Prostate gland (tissue), 2 donors: Measurements from ENCODE around the gene TCF7. TPM values are rescaled to one million over a fixed set of nuclear protein-coding genes. Genes with fewer than 3 reads are reported as not detected.

Experiments used
- DNase-seq: peaks from one replicate; pipeline ENCODE4 v3.0.0-alpha.2; 2019; ENCODE audit warnings: low spot score
- H3K27ac ChIP-seq, 2 donors: fragments of 200-600 bp; sonication (generic); 2 replicates each; pipeline ENCODE4 v1.5.1; 2017 to 2019
- H3K27me3 ChIP-seq: fragments of 200-600 bp; sonication (generic); replicated peaks from 2 replicates; pipeline ENCODE4 v1.5.1; 2019; ENCODE audit not compliant: insufficient read depth
- H3K36me3 ChIP-seq, 2 donors: fragments of 200-600 bp; sonication (generic); 1 replicate in 1 of 2; 2 replicates in 1 of 2; pipeline versions ENCODE4 v1.5.1 to v1.8.1; 2017 to 2019
- H3K4me1 ChIP-seq: fragments of 200-600 bp; sonication (generic); replicated peaks from 2 replicates; pipeline ENCODE4 v1.5.1; 2019
- H3K4me3 ChIP-seq, 2 donors: fragments of 200-600 bp; sonication (generic); 2 replicates each; pipeline ENCODE4 v1.5.1; 2017 to 2019
- H3K9me3 ChIP-seq: fragments of 200-600 bp; sonication (generic); 2 replicates; pipeline ENCODE4 v1.5.1; 2017
- POLR2A ChIP-seq: fragments of 450-650 bp; IDR thresholded peaks from one replicate; pipeline ENCODE4 v1.6.1; 2016; ENCODE audit warnings: antibody characterized with exemption, mild to moderate bottlenecking
- POLR2AphosphoS5 ChIP-seq: sonication (generic); formaldehyde crosslinking; IDR thresholded peaks from one replicate; pipeline ENCODE4 v1.6.1; 2017; ENCODE audit warnings: antibody characterized with exemption
- WGBS: methylation state at CpG from one replicate; pipeline ENCODE4 v1.1.5; 2018; 5-methylcytosine and 5-hydroxymethylcytosine counted together
- intact Hi-C: fragments of 100-400 bp; cut with DNase I; formaldehyde crosslinking; loops from one replicate; pipeline ENCODE4 v1.14.2; 2022
- total RNA-seq, 2 donors: library from RNA; depleted of rRNA; stranded (reverse); fragments of >200 nt; gene quantifications; one replicate each; pipeline ENCODE4 v1.1.0, GENCODE V29; 2016
- TF ChIP-seq, protein P1 (sequence below), 4 experiments: fragments of 200-600 bp in 2 of 4; fragments of 450-650 bp in 2 of 4; sonication (generic) in 2 of 4; IDR thresholded peaks; 1 replicate in 3 of 4; 2 replicates in 1 of 4; pipeline ENCODE4 v1.5.1; 2016 to 2019; ENCODE audit warnings: antibody characterized with exemption in 4 of 4, mild to moderate bottlenecking in 2 of 4, moderate library complexity in 2 of 4

The TCF7 gene
- total RNA-seq, 2 donors from 2014 or later = 8.1 to 9.8 TPM

DNA sequence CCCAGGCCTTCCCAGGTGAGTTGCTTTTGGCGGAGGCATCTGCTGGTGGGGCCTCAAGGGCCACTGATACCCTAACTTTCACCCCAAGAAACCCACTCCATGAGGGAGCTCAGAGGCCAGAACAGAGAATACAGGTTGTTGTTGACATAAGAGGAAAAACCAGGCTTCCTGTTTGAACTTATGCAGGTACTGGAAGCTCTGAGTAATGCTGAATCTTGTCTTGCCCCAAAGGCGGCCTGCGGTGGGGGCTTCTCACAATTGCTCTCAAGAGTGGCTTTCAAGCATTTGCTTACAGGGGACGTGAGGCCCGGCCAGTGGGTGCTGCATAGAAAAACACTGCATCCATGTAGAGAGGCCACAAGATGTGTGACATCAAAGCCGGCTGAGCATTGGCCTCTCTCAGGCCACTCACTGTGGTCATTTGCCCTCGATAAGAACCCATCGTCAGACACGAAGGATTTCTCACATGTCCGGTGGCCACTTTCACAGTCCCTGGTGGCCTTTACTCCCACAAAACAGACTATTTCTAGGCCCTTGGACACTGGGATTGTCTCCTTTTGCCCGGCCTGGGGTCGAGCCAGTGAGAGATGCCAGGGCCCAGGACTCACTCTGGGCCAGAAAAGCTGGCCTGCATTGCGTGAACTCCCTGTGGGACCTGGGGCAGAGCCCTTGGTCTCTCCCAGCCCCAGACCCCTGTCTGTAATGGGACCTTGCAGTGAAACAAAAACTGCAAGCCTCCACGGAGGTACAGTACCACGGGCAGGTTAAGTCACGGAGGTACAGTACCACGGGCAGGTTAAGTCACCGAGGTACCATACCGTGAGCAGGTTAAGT, 34.5 kb upstream of the TCF7 start:
- WGBS = 80% methylated on average over 19 of the region's 19 CpGs
- Histone ChIP-seq H3K27me3 (no peaks in the 10 kb centered on the region), H3K4me1 (no peaks in the 10 kb centered on the region), H3K36me3 (no peaks in the 10 kb centered on the region), H3K27ac (no peak overlapping the region), H3K4me3 (no peak overlapping the region), H3K9me3 (no peaks in the 10 kb centered on the region)
- no peak for TF ChIP-seq POLR2A
- TF ChIP-seq, protein P1, sequence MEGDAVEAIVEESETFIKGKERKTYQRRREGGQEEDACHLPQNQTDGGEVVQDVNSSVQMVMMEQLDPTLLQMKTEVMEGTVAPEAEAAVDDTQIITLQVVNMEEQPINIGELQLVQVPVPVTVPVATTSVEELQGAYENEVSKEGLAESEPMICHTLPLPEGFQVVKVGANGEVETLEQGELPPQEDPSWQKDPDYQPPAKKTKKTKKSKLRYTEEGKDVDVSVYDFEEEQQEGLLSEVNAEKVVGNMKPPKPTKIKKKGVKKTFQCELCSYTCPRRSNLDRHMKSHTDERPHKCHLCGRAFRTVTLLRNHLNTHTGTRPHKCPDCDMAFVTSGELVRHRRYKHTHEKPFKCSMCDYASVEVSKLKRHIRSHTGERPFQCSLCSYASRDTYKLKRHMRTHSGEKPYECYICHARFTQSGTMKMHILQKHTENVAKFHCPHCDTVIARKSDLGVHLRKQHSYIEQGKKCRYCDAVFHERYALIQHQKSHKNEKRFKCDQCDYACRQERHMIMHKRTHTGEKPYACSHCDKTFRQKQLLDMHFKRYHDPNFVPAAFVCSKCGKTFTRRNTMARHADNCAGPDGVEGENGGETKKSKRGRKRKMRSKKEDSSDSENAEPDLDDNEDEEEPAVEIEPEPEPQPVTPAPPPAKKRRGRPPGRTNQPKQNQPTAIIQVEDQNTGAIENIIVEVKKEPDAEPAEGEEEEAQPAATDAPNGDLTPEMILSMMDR (IDR thresholded peaks at IDR 0.05) = no peak
- TF ChIP-seq POLR2AphosphoS5 = no peak
- intact Hi-C loops = no loop called here
- DNase-seq = no peak

DNA sequence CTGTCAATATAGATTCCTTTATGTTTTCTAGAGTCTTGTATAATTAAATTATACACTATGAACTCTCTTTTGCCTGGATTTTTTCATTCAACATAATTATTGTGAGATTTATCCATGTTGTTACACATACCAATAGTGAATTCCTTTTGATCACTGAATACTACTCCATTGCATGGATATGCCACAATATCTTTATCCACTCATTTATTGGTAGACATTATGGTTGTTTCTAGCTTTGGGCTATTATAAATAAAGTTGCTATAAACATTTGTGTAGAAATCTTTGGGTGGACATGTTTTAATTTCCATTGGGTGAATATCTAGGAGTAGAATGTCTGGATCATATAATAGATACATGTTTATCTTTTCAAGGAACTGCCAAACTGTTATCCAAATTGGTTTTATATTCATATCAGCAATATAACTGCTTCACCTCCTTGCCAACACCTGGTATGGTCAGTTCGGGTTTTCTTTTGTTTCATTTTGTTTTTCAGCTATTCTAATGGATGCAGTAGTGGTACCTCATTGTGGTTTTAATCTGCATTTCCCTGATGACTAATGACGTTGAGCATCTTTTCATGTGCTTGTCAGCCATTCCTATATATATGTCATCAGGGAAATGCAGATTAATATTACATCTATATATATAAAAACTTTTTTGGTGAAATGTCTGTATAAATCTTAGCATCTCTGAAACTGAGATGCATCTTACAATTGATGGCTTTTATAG, 32.1 kb upstream of the TCF7 start:
- H3K4me1 ChIP-seq = no peaks in the 10 kb centered on the region
- H3K9me3 ChIP-seq = no peaks in the 10 kb centered on the region
- H3K27me3 ChIP-seq = no peaks in the 10 kb centered on the region
- intact Hi-C loops = no loop called here
- no peak overlapping the region for H3K27ac ChIP-seq
- DNase-seq = no peak
- no peak for TF ChIP-seq POLR2A
- TF ChIP-seq, protein P1 (IDR thresholded peaks at IDR 0.05) = no peak
- TF ChIP-seq POLR2AphosphoS5 = no peak
- no peaks in the 10 kb centered on the region for H3K36me3 ChIP-seq
- no peak overlapping the region for H3K4me3 ChIP-seq
- WGBS = 64% methylated on average over 2 of the region's 2 CpGs

- WGBS = 63% methylated on average over 5 of the region's 5 CpGs
- H3K4me3 ChIP-seq = no peak overlapping the region
- no peak for DNase-seq
- H3K27ac ChIP-seq = no peak overlapping the region
- intact Hi-C loops = no loop called here
- H3K27me3 ChIP-seq = no peaks in the 10 kb centered on the region
- no peaks in the 10 kb centered on the region for H3K4me1 ChIP-seq
- H3K9me3 ChIP-seq = no peaks in the 10 kb centered on the region
- no peaks in the 10 kb centered on the region for H3K36me3 ChIP-seq
- TF ChIP-seq POLR2A (no peak), POLR2AphosphoS5 (no peak)
- TF ChIP-seq, protein P1 (IDR thresholded peaks at IDR 0.05) = no peak
Measured at GRCh38 chr5:134083517-134083916, 31.0 kb upstream of the TCF7 start.

GRCh38 chr5:134084022-134084565, 30.4 kb upstream of the TCF7 start:
- Histone ChIP-seq H3K9me3 (no peaks in the 10 kb centered on the region), H3K4me1 (no peaks in the 10 kb centered on the region), H3K36me3 (no peaks in the 10 kb centered on the region), H3K4me3 (no peak overlapping the region), H3K27ac (no peak overlapping the region), H3K27me3 (no peaks in the 10 kb centered on the region)
- WGBS = 80% methylated on average over 5 of the region's 5 CpGs
- DNase-seq = no peak
- intact Hi-C loops = no loop called here
- TF ChIP-seq POLR2A (no peak), POLR2AphosphoS5 (no peak)
- TF ChIP-seq, protein P1 (IDR thresholded peaks at IDR 0.05) = no peak
